Astrocyte (in vitro differentiated cells and primary cell): ENCODE data around the gene DNAH17. TPM values are rescaled to one million over a fixed set of nuclear protein-coding genes. Genes with fewer than 3 reads are reported as not detected.

ENCODE experiments used
- DNase-seq: peaks from one replicate; pipeline ENCODE4 v3.0.0-alpha.2; 2010; ENCODE audit warnings: low read depth
- FAIRE-seq: peaks from 2 replicates; lab custom pipeline; 2011; peaks lifted over from hg19 to GRCh38; lab: Jason Lieb, UNC
- H2AFZ ChIP-seq: 2 replicates; pipeline ENCODE4 v1.6.0; 2012; ENCODE audit warnings: low read depth, low read length, inconsistent platforms
- H3K27ac ChIP-seq: 2 replicates; pipeline ENCODE4 v1.5.1; 2011; ENCODE audit warnings: low read depth, low read length, inconsistent platforms
- H3K27me3 ChIP-seq: 2 replicates; pipeline ENCODE4 v1.6.0; 2011; ENCODE audit warnings: low read length, inconsistent platforms; ENCODE audit not compliant: insufficient read depth
- H3K36me3 ChIP-seq: 2 replicates; pipeline ENCODE4 v1.5.1; 2011; ENCODE audit warnings: low read length, inconsistent platforms; ENCODE audit not compliant: insufficient read depth
- H3K4me1 ChIP-seq: 2 replicates; pipeline ENCODE4 v1.5.1; 2011; ENCODE audit warnings: low read length, inconsistent platforms; ENCODE audit not compliant: insufficient read depth
- H3K4me2 ChIP-seq: 2 replicates; pipeline ENCODE4 v1.6.0; 2012; ENCODE audit warnings: low read length, inconsistent platforms
- H3K4me3 ChIP-seq: 2 replicates; pipeline ENCODE4 v1.5.1; 2011; ENCODE audit warnings: low read depth, mild to moderate bottlenecking, low read length, inconsistent platforms; ENCODE audit not compliant: insufficient read depth
- H3K79me2 ChIP-seq: 2 replicates; pipeline ENCODE4 v1.6.0; 2012; ENCODE audit warnings: mild to moderate bottlenecking, low read length, inconsistent platforms; ENCODE audit not compliant: insufficient read depth
- H3K9ac ChIP-seq: 2 replicates; pipeline ENCODE4 v1.6.0; 2012; ENCODE audit warnings: mild to moderate bottlenecking, low read length, inconsistent platforms
- H3K9me3 ChIP-seq: 2 replicates; pipeline ENCODE4 v1.5.1; 2012; ENCODE audit warnings: low read depth, mild to moderate bottlenecking, low read length, inconsistent platforms; ENCODE audit not compliant: insufficient read depth
- H4K20me1 ChIP-seq: 2 replicates; pipeline ENCODE4 v1.6.0; 2012; ENCODE audit warnings: low read length, inconsistent platforms; ENCODE audit not compliant: insufficient read depth
- H3K27ac Mint-ChIP-seq: one replicate; pipeline ENCODE4 v1.8.0; 2021; ENCODE audit warnings: mild to moderate bottlenecking, mixed read lengths; ENCODE audit not compliant: unreplicated experiment
- H3K27me3 Mint-ChIP-seq: one replicate; pipeline ENCODE4 v1.8.0; 2021; ENCODE audit warnings: low read depth, mixed read lengths; ENCODE audit not compliant: unreplicated experiment
- H3K36me3 Mint-ChIP-seq: one replicate; pipeline ENCODE4 v1.8.0; 2021; ENCODE audit warnings: low read depth, mixed read lengths; ENCODE audit not compliant: unreplicated experiment
- H3K4me1 Mint-ChIP-seq: one replicate; pipeline ENCODE4 v1.8.0; 2021; ENCODE audit warnings: low read depth, mixed read lengths; ENCODE audit not compliant: unreplicated experiment
- H3K4me3 Mint-ChIP-seq: one replicate; pipeline ENCODE4 v1.8.0; 2021; ENCODE audit warnings: mild to moderate bottlenecking, moderate library complexity, mixed read lengths; ENCODE audit not compliant: unreplicated experiment
- H3K9me3 Mint-ChIP-seq: one replicate; pipeline ENCODE4 v1.8.0; 2021; ENCODE audit warnings: mild to moderate bottlenecking, mixed read lengths; ENCODE audit not compliant: unreplicated experiment
- CTCF ChIP-seq: IDR thresholded peaks from 2 replicates; pipeline ENCODE4 v1.5.1; 2011; ENCODE audit warnings: low read depth, mild to moderate bottlenecking, inconsistent platforms, low read length, moderate library complexity; ENCODE audit not compliant: insufficient read depth
- EZH2 ChIP-seq: IDR thresholded peaks from 2 replicates; pipeline ENCODE4 v1.6.1; 2012; ENCODE audit warnings: mild to moderate bottlenecking, low read length, inconsistent platforms; ENCODE audit not compliant: insufficient read depth
- total RNA-seq: library from RNA; stranded (reverse); gene quantifications from 2 replicates; pipeline ENCODE4 v1.2.1, GENCODE V29; 2021

DNAH17 gene
- total RNA-seq, 1 donor from 2014 or later: 0.14 TPM

GRCh38 chr17:78609191-78609641 is 32.0 kb upstream of the DNAH17 start:
- no peak for TF ChIP-seq EZH2
- TF ChIP-seq CTCF: no peak
- Histone ChIP-seq H3K36me3 (no peaks in the 10 kb centered on the region), H3K9ac (no peak overlapping the region), H3K79me2 (no peaks in the 10 kb centered on the region), H4K20me1 (no peaks in the 10 kb centered on the region), H3K9me3 (no peaks in the 10 kb centered on the region), H2AFZ (no peak overlapping the region), H3K4me2 (no peak overlapping the region), H3K27ac (no peak overlapping the region), H3K4me1 (no peaks in the 10 kb centered on the region), H3K27me3 (peaks cover 10% of the 10 kb centered on the region), H3K4me3 (no peak overlapping the region)
- H3K4me1 Mint-ChIP-seq: peaks cover 5% of the 10 kb centered on the region
- H3K27me3 Mint-ChIP-seq: peaks cover 18% of the 10 kb centered on the region
- H3K9me3 Mint-ChIP-seq: peaks cover 2% of the 10 kb centered on the region
- FAIRE-seq: no peak
- no peaks in the 10 kb centered on the region for H3K36me3 Mint-ChIP-seq
- H3K4me3 Mint-ChIP-seq: no peak overlapping the region
- H3K27ac Mint-ChIP-seq: no peak overlapping the region
- DNase-seq: no peak

- Histone ChIP-seq H3K4me1 (no peaks in the 10 kb centered on the region), H3K4me2 (no peak overlapping the region), H4K20me1 (no peaks in the 10 kb centered on the region), H3K27me3 (peaks cover 8% of the 10 kb centered on the region), H3K79me2 (no peaks in the 10 kb centered on the region), H3K4me3 (no peak overlapping the region), H3K36me3 (no peaks in the 10 kb centered on the region), H3K27ac (no peak overlapping the region), H3K9ac (no peak overlapping the region), H2AFZ (no peak overlapping the region), H3K9me3 (no peaks in the 10 kb centered on the region)
- peaks cover 17% of the 10 kb centered on the region for H3K27me3 Mint-ChIP-seq
- TF ChIP-seq CTCF (no peak), EZH2 (no peak)
- FAIRE-seq: no peak
- H3K4me1 Mint-ChIP-seq: peaks cover 5% of the 10 kb centered on the region
- H3K27ac Mint-ChIP-seq: no peak overlapping the region
- peaks cover 2% of the 10 kb centered on the region for H3K9me3 Mint-ChIP-seq
- no peak overlapping the region for H3K4me3 Mint-ChIP-seq
- DNase-seq: no peak
- no peaks in the 10 kb centered on the region for H3K36me3 Mint-ChIP-seq
These were observed 31.6 kb upstream of the DNAH17 start for GRCh38 chr17:78608804-78609186.

- Histone ChIP-seq H3K9ac (no peak overlapping the region), H3K4me1 (no peaks in the 10 kb centered on the region), H3K79me2 (no peaks in the 10 kb centered on the region), H2AFZ (no peak overlapping the region), H3K27me3 (peaks cover 7% of the 10 kb centered on the region), H3K4me2 (no peak overlapping the region), H3K27ac (no peak overlapping the region), H4K20me1 (no peaks in the 10 kb centered on the region), H3K4me3 (no peak overlapping the region), H3K9me3 (no peaks in the 10 kb centered on the region), H3K36me3 (no peaks in the 10 kb centered on the region)
- no peak for TF ChIP-seq CTCF
- TF ChIP-seq EZH2: no peak
- H3K4me3 Mint-ChIP-seq: peak overlapping the region; percentile 41
- peaks cover 5% of the 10 kb centered on the region for H3K4me1 Mint-ChIP-seq
- no peak for DNase-seq
- H3K27ac Mint-ChIP-seq: no peak overlapping the region
- H3K36me3 Mint-ChIP-seq: no peaks in the 10 kb centered on the region
- peaks cover 15% of the 10 kb centered on the region for H3K27me3 Mint-ChIP-seq
- FAIRE-seq: no peak
- H3K9me3 Mint-ChIP-seq: no peaks in the 10 kb centered on the region
These were observed 31.1 kb upstream of the DNAH17 start for GRCh38 chr17:78608122-78608803.
